Measurements from ENCODE around the gene CNMD.

DNA sequence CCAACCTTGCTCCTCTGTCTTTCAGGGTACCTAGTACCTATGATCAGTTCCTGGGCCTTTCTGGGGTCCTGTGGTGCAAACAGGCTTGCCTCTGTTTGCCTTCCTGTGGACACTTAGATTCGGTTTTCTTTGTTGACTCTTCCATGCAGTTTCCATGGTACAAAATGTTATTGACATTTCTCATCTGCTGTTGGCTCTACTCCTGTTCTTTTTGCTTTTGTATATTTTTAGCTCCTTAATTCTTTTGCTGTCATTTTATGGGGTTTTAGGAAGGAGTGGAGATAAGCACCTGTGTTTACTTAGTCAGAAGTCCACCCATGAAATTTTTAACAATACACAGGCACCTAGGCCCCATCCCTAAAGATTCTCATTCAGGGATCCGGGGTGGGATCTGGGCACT, 20.5 kb upstream of the CNMD start:
- TF ChIP-seq EP300 (IDR thresholded peaks at IDR 0.05; ENCODE audit: borderline replicate concordance) (no peak), TEAD4 (IDR thresholded peaks at IDR 0.05) (no peak)

All from Ishikawa (cell line).